GM06990 (cell line): ENCODE data around the gene MIX23.

Experiments
- DNase-seq: peaks from one replicate; pipeline ENCODE4 v3.0.0-alpha.2; 2011; ENCODE audit not compliant: insufficient read length; ENCODE audit errors: extremely low read depth
- H3K27me3 ChIP-seq: replicated peaks from 2 replicates; pipeline ENCODE4 v1.6.0; 2011; ENCODE audit warnings: low read length; ENCODE audit not compliant: control insufficient read depth, insufficient read depth
- H3K36me3 ChIP-seq: 2 replicates; pipeline ENCODE4 v1.5.1; 2011; ENCODE audit warnings: low read length; ENCODE audit not compliant: control insufficient read depth, insufficient read depth
- H3K4me3 ChIP-seq: replicated peaks from 2 replicates; pipeline ENCODE4 v1.5.1; 2011; ENCODE audit warnings: low read depth, mild to moderate bottlenecking, control low read depth, low read length
- TF ChIP-seq, protein P1 (sequence below): IDR thresholded peaks from 2 replicates; pipeline ENCODE4 v1.5.1; 2011; ENCODE audit warnings: low read length, control low read depth, mild to moderate bottlenecking, inconsistent platforms; ENCODE audit not compliant: insufficient read depth, poor library complexity, severe bottlenecking

MIX23 gene

DNA sequence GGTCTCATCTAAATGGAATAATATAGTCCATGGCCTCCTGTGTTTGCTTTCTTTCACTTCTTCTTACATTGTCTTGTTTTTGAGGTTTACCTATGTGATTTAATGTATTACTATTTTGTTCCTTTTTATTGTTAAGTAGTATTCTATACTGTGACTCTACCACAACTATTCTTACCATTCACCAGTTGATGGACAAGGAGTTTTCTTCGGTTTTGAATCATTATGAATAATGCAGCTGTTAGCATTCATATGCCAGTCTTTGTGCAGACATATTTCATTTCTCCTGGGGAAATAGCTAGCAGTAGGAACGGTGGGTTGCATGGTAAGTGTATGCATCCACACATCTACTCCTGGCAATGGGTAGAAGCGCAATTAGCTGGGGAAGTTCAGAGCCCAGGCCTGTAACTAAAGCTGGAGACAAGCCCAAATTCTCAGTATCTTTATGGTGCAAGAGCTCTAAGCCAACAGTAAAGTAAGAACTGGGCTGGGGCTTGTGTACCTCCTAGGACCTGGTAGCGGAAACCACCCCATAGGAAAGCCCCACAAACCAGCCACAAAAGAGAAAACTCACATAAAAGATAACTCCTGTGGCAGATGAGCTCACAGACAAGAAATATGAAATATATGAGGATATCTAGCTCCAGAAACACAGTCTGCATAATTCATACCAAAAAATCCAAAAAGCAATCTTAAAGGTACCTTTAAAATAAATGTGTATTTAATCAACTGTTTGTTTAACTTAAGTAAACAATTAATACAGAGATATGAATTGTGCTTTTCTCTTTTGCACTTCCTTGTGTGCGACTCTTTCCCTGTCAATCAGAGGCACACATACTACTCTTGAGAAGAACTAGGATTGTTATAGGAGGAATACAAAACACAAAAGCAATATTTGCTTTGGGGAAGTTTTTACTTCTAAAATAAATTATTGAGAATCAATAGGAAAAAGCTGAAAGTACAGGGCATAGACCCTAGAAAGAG, 60.6 kb downstream of the MIX23 start:
- Histone ChIP-seq H3K36me3 (no peaks in the 10 kb centered on the region), H3K4me3 (no peak overlapping the region), H3K27me3 (no peaks in the 10 kb centered on the region)
- DNase-seq = peak; percentile 25
- TF ChIP-seq, protein P1, sequence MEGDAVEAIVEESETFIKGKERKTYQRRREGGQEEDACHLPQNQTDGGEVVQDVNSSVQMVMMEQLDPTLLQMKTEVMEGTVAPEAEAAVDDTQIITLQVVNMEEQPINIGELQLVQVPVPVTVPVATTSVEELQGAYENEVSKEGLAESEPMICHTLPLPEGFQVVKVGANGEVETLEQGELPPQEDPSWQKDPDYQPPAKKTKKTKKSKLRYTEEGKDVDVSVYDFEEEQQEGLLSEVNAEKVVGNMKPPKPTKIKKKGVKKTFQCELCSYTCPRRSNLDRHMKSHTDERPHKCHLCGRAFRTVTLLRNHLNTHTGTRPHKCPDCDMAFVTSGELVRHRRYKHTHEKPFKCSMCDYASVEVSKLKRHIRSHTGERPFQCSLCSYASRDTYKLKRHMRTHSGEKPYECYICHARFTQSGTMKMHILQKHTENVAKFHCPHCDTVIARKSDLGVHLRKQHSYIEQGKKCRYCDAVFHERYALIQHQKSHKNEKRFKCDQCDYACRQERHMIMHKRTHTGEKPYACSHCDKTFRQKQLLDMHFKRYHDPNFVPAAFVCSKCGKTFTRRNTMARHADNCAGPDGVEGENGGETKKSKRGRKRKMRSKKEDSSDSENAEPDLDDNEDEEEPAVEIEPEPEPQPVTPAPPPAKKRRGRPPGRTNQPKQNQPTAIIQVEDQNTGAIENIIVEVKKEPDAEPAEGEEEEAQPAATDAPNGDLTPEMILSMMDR = no peak

DNA sequence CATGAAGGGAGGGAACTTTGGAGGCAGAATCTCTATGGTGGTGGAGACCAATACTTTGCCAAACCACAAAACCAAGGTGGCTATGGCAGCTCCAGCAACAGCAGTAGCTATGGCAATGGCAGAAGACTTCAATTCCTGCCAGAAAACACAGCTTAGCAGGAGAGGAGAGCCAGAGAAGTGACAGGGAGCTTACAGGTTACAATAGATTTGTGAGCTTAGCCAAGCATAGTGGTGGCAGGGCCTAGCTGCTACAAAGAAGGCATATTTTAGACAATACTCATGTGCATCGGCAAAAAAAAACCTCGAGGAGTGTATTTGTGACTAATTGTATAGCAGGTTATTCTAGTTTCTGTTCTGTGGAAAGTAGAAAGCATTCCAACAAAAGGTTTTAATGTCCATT, 64.4 kb downstream of the MIX23 start:
- no peaks in the 10 kb centered on the region for H3K27me3 ChIP-seq
- H3K36me3 ChIP-seq = no peaks in the 10 kb centered on the region
- no peak overlapping the region for H3K4me3 ChIP-seq
- TF ChIP-seq, protein P1 = no peak
- no peak for DNase-seq

DNA sequence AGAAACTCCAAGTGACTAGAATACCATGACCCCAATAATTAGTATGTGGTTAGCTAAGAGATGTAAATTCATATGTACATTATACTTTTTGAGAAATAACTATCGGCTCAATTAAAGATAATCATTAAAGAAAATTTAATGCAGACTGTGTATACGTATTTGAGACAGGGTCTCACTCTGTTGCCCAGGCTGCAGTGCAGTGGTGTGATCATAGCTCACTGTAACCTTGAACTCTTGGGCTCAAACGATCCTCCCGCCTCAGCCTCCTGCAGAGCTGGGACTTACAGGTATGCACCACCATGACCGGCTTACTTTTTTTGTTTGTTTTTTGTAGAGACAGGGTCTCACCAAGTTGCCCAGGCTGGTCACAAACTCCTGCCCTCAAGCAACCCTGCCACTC, 66.7 kb downstream of the MIX23 start:
- H3K4me3 ChIP-seq = no peak overlapping the region
- TF ChIP-seq, protein P1 = no peak
- no peaks in the 10 kb centered on the region for H3K36me3 ChIP-seq
- no peaks in the 10 kb centered on the region for H3K27me3 ChIP-seq
- no peak for DNase-seq

DNA sequence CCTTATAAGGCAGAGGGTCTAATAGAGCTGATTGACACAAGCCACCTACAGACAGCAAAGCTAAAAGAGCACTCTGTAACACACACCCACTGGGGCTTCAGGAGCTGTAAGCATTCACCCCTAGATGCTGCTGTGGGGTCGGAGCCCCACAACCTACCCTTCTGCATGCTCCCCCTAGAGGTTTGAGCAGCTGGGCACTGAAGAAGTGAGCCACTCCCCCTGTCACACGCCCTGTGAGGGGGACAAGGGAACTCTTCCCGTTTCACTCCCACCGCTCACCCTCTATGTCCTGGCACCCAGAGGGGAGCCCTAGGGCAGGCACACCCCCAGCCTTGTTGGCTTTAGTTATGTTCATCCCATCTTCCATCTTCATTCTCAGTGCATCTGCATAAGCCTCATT, 67.4 kb downstream of the MIX23 start:
- DNase-seq = no peak
- no peaks in the 10 kb centered on the region for H3K27me3 ChIP-seq
- TF ChIP-seq, protein P1 = peak; percentile 2
- no peaks in the 10 kb centered on the region for H3K36me3 ChIP-seq
- no peak overlapping the region for H3K4me3 ChIP-seq

DNA sequence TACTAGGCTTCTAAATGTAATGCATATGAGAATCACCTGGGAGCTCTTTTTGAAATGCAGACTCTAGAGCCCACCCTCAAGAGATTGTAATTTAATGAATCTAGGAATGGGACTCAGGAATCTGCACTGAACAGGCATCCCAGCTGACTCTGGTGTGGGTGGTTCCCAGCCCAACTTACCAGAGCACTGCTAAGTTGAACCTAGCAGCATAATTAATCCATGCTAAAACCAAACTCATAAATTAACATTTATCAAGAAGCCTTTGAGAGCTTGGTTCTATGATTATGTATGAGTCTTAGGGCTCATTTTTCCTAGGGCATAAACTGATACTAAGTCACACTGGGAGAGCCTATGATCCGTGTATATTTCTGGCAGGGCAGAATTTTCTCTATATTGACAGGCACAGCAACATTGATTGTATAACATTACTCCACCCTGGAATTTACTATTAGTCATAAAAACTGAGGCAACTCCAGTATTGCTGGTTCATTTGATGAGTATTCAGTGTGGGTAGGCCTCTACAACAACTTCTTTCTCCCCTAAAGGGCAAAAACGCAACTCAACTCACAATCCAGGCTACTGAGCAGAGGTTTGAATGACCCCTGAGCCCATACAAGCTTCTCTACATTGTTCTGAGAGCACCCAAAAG, 68.7 kb downstream of the MIX23 start:
- Histone ChIP-seq H3K27me3 (no peaks in the 10 kb centered on the region), H3K4me3 (no peak overlapping the region), H3K36me3 (no peaks in the 10 kb centered on the region)
- TF ChIP-seq, protein P1 = no peak
- DNase-seq = no peak
